GM23338 (cell line): ENCODE results near the gene DUSP6. TPM values are rescaled to one million over a fixed set of nuclear protein-coding genes. Genes with fewer than 3 reads are reported as not detected.

Source experiments
- ATAC-seq: fragments of 200-7000 bp; cut with Tn5 transposase; 3 replicates; pipeline ENCODE4 v1.9.1; 2020
- DNase-seq: peaks from one replicate; pipeline ENCODE4 v3.0.0-alpha.2; 2015; ENCODE audit warnings: low spot score
- H2AFZ ChIP-seq: fragments of 200-600 bp; sonication (generic); 2 replicates; pipeline ENCODE4 v1.8.0; 2016; ENCODE audit warnings: antibody characterized with exemption, mild to moderate bottlenecking, moderate library complexity
- H3F3A ChIP-seq: fragments of 200-600 bp; sonication (generic); replicated peaks from 2 replicates; pipeline ENCODE4 v1.8.0; 2017; ENCODE audit warnings: antibody characterized with exemption, mixed run types, low read depth
- H3K27ac ChIP-seq: fragments of 200-600 bp; sonication (generic); 2 replicates; pipeline ENCODE4 v1.6.1; 2016; ENCODE audit warnings: low read depth
- H3K27me3 ChIP-seq: fragments of 200-600 bp; sonication (generic); 2 replicates; pipeline ENCODE4 v1.8.0; 2016; ENCODE audit warnings: mild to moderate bottlenecking, mixed run types, moderate library complexity; ENCODE audit not compliant: insufficient read depth
- H3K36me3 ChIP-seq: fragments of 200-600 bp; sonication (generic); 2 replicates; pipeline ENCODE4 v1.8.0; 2016; ENCODE audit warnings: mild to moderate bottlenecking; ENCODE audit not compliant: insufficient read depth
- H3K4me1 ChIP-seq: fragments of 200-600 bp; sonication (generic); 2 replicates; pipeline ENCODE4 v1.8.0; 2016; ENCODE audit warnings: mild to moderate bottlenecking, moderate library complexity; ENCODE audit not compliant: insufficient read depth
- H3K4me2 ChIP-seq: fragments of 200-600 bp; sonication (generic); 2 replicates; pipeline ENCODE4 v1.7.1; 2017; ENCODE audit warnings: mixed run types
- H3K4me3 ChIP-seq: fragments of 200-600 bp; sonication (generic); 2 replicates; pipeline ENCODE4 v1.6.1; 2016; ENCODE audit warnings: mixed run types
- H3K79me2 ChIP-seq: fragments of 200-600 bp; sonication (generic); replicated peaks from 2 replicates; pipeline ENCODE4 v1.8.0; 2017; ENCODE audit warnings: mild to moderate bottlenecking; ENCODE audit not compliant: insufficient read depth
- H3K9me2 ChIP-seq: fragments of 200-600 bp; sonication (generic); 2 replicates; pipeline ENCODE4 v1.8.0; 2017; ENCODE audit not compliant: insufficient read depth
- H4K20me1 ChIP-seq: fragments of 200-600 bp; sonication (generic); replicated peaks from 2 replicates; pipeline ENCODE4 v1.8.0; 2017; ENCODE audit warnings: mild to moderate bottlenecking; ENCODE audit not compliant: insufficient read depth
- H3K27ac Mint-ChIP-seq: 2 replicates; pipeline ENCODE4 v1.8.0; 2020; ENCODE audit warnings: inconsistent platforms, mild to moderate bottlenecking, moderate library complexity, mixed read lengths
- H3K27me3 Mint-ChIP-seq: 3 replicates; pipeline ENCODE4 v1.8.0; 2022; ENCODE audit warnings: low read depth, mild to moderate bottlenecking, moderate library complexity, mixed read lengths, inconsistent platforms; ENCODE audit not compliant: insufficient read depth, poor library complexity
- H3K36me3 Mint-ChIP-seq: 3 replicates; pipeline ENCODE4 v1.8.0; 2021; ENCODE audit warnings: low read depth, mild to moderate bottlenecking, inconsistent platforms, moderate library complexity, mixed read lengths
- H3K4me1 Mint-ChIP-seq: 3 replicates; pipeline ENCODE4 v1.8.0; 2020; ENCODE audit warnings: mild to moderate bottlenecking, inconsistent platforms, mixed read lengths
- H3K4me3 Mint-ChIP-seq: 3 replicates; pipeline ENCODE4 v1.8.0; 2021; ENCODE audit warnings: moderate library complexity, mild to moderate bottlenecking, inconsistent platforms, mixed read lengths
- H3K9me3 Mint-ChIP-seq: 3 replicates; pipeline ENCODE4 v1.8.0; 2020; ENCODE audit warnings: moderate library complexity, mild to moderate bottlenecking, inconsistent platforms, mixed read lengths
- CREB1 ChIP-seq: fragments of 250-450 bp; sonication (Bioruptor Pico); IDR thresholded peaks from 2 replicates; pipeline ENCODE4 v1.5.0; 2020; ENCODE audit warnings: low read depth, mild to moderate bottlenecking, moderate library complexity
- CTCF ChIP-seq, 2 experiments: fragments of 200-600 bp in 1 of 2; sonication (generic) in 1 of 2; conservative IDR thresholded peaks; 2 replicates each; pipeline versions ENCODE4 v1.5.1 to v1.6.1; 2016 to 2017; ENCODE audit warnings: antibody characterized with exemption in 2 of 2, low read depth in 2 of 2, mild to moderate bottlenecking in 2 of 2, moderate library complexity in 1 of 2
- EZH2phosphoT487 ChIP-seq: fragments of 200-600 bp; sonication (generic); IDR thresholded peaks from one replicate; pipeline ENCODE4 v1.8.1; 2018; ENCODE audit warnings: antibody characterized with exemption; ENCODE audit not compliant: unreplicated experiment
- POLR2AphosphoS5 ChIP-seq: IDR thresholded peaks from 2 replicates; pipeline ENCODE4 v1.6.1; 2016; ENCODE audit warnings: antibody characterized with exemption, low read depth
- REST ChIP-seq: IDR thresholded peaks from one replicate; pipeline ENCODE4 v1.6.1; 2018; ENCODE audit warnings: antibody characterized with exemption; ENCODE audit not compliant: unreplicated experiment
- STAT1 ChIP-seq: IDR thresholded peaks from one replicate; pipeline ENCODE4 v1.6.1; 2016; ENCODE audit warnings: antibody characterized with exemption; ENCODE audit not compliant: unreplicated experiment
- ZNF114 ChIP-seq: fragments of 250-450 bp; sonication (Bioruptor Pico); IDR thresholded peaks from 2 replicates; pipeline ENCODE4 v1.5.0; 2020; ENCODE audit warnings: mild to moderate bottlenecking, moderate library complexity
- ZNF331 ChIP-seq: fragments of 250-450 bp; sonication (Bioruptor Pico); IDR thresholded peaks from 2 replicates; pipeline ENCODE4 v1.5.0; 2020; ENCODE audit warnings: low read depth, mild to moderate bottlenecking, moderate library complexity
- polyA plus RNA-seq: library from polyadenylated mRNA; unstranded; fragments of >200 nt; fragmentation: Nextera tagmentation; extraction: Ambion mirVana; gene quantifications from 2 replicates; pipeline ENCODE4 v1.2.1, GENCODE V29; 2016
- total RNA-seq: library from RNA; depleted of rRNA; stranded (reverse); fragments of >200 nt; shearing (Covaris generic); gene quantifications from 2 replicates; pipeline ENCODE4 v1.2.3, GENCODE V29; 2014
- TF ChIP-seq, protein P1 (sequence below): IDR thresholded peaks from 2 replicates; pipeline ENCODE4 v1.6.1; 2016; ENCODE audit warnings: antibody characterized with exemption

Gene DUSP6
- total and polyA plus RNA-seq, 2 experiments from 2014 or later = 117 to 191 TPM

DNA sequence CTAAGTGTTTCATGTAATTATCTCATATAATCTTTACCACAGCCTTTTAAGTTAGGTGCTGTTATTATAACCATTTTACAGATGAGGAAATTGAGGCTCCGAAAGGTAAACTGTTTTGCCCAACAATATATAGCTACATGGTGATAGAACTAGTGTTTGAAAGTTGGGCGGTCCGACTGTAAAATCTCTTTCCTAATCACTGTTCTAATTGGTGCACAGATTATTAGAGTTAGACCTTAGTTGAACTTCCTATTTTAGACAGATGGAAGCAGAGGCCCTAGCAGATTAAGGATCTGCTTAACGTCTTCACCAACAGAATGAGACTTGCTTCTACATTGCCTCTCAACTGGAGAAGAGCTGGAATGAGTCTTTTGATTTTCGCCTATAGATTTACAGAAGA is 30.0 kb upstream of the DUSP6 start:
- Histone ChIP-seq H3K4me3 (no peak overlapping the region), H3K9me2 (0 out of 2 replicates have a peak, but pooled peaks cover 4% of the 10 kb centered on the region), H3K4me2 (no peak overlapping the region), H3K4me1 (peaks cover 41% of the 10 kb centered on the region), H4K20me1 (no peaks in the 10 kb centered on the region), H3K79me2 (no peaks in the 10 kb centered on the region), H3K36me3 (no peaks in the 10 kb centered on the region), H2AFZ (no peak overlapping the region), H3F3A (no peaks in the 10 kb centered on the region), H3K27me3 (no peaks in the 10 kb centered on the region; the same call in 1 of the 2 replicates), H3K27ac (no peak overlapping the region)
- H3K4me1 Mint-ChIP-seq = peaks cover 44% of the 10 kb centered on the region
- H3K27me3 Mint-ChIP-seq = no peaks in the 10 kb centered on the region
- DNase-seq (no peak), ATAC-seq (no peak)
- TF ChIP-seq EZH2phosphoT487 (no peak), CTCF (conservative IDR thresholded peaks at IDR 0.05; ENCODE audit: low read depth in 2 of 2) (no peak)
- H3K9me3 Mint-ChIP-seq = no peaks in the 10 kb centered on the region
- no peak overlapping the region for H3K27ac Mint-ChIP-seq
- no peak overlapping the region for H3K4me3 Mint-ChIP-seq
- peaks cover 3% of the 10 kb centered on the region; the same call in 1 of the 3 replicates for H3K36me3 Mint-ChIP-seq

DNA sequence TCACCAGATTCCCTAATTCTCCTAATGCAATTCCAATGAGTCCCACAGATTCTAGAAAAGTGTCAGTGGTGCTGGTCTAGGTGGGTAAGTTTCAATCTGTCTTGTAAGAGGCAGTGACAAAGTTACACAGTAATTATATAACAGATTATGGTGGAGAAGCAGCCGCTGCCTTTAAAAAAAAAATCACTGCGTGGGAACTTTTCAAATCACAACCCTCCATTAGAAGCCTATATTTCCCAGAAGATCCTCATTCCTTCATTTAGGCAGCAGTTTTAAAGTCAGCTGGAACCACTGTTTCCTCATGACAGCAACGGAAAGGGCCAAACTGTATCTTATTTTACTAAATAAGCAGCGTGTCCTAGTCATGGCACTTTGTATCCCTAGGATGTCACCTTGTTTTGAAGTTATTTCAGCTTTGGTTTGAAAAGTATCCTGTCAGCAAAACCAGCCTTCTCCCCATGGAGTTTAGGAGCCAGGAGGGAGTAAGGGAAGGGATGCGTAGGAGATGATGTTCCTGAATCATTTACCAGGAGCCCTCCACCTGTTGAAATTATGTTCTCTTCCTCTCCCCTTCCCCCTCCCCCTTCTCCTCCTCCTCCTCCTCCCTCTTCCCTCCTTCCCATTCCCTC is 27.7 kb upstream of the DUSP6 start:
- TF ChIP-seq, protein P1, sequence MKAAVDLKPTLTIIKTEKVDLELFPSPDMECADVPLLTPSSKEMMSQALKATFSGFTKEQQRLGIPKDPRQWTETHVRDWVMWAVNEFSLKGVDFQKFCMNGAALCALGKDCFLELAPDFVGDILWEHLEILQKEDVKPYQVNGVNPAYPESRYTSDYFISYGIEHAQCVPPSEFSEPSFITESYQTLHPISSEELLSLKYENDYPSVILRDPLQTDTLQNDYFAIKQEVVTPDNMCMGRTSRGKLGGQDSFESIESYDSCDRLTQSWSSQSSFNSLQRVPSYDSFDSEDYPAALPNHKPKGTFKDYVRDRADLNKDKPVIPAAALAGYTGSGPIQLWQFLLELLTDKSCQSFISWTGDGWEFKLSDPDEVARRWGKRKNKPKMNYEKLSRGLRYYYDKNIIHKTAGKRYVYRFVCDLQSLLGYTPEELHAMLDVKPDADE = no peak
- TF ChIP-seq CREB1 (CRISPR knock-in tag) (no peak), POLR2AphosphoS5 (no peak), ZNF331 (CRISPR knock-in tag) (no peak), STAT1 (no peak), ZNF114 (CRISPR knock-in tag) (no peak), CTCF (conservative IDR thresholded peaks at IDR 0.05; ENCODE audit: low read depth in 2 of 2) (no peak), REST (no peak)
- H3K4me2 ChIP-seq = no peak overlapping the region
- Mint-ChIP-seq H3K4me3 (no peak overlapping the region), H3K36me3 (peaks cover 3% of the 10 kb centered on the region; the same call in 1 of the 3 replicates), H3K27ac (no peak overlapping the region), H3K27me3 (peaks cover 2% of the 10 kb centered on the region), H3K9me3 (no peaks in the 10 kb centered on the region), H3K4me1 (peaks cover 30% of the 10 kb centered on the region)
- no peak overlapping the region for H3K4me3 ChIP-seq
- no peak for ATAC-seq
- H3K79me2 ChIP-seq = no peaks in the 10 kb centered on the region
- H3K27ac ChIP-seq = no peak overlapping the region
- H3K9me2 ChIP-seq = 0 out of 2 replicates have a peak, but pooled peaks cover 9% of the 10 kb centered on the region
- H3K4me1 ChIP-seq = peaks cover 23% of the 10 kb centered on the region
- no peak for DNase-seq
- H2AFZ ChIP-seq = no peak overlapping the region
- no peaks in the 10 kb centered on the region for H3K36me3 ChIP-seq
- H4K20me1 ChIP-seq = no peaks in the 10 kb centered on the region
- no peaks in the 10 kb centered on the region for H3K27me3 ChIP-seq
- H3F3A ChIP-seq = no peaks in the 10 kb centered on the region
